Measurements from ENCODE around the gene MYO1D. TPM values are rescaled to one million over a fixed set of nuclear protein-coding genes. Genes with fewer than 3 reads are reported as not detected.
"Not testable (repeated sequence)": the region's sequence is repeated elsewhere in the genome, so short reads cannot be mapped to it uniquely, and the experiment has no call there.

The MYO1D gene
- total and polyA plus RNA-seq, 8 donors, result 11.6 to 727 (median 73.4) TPM

DNA sequence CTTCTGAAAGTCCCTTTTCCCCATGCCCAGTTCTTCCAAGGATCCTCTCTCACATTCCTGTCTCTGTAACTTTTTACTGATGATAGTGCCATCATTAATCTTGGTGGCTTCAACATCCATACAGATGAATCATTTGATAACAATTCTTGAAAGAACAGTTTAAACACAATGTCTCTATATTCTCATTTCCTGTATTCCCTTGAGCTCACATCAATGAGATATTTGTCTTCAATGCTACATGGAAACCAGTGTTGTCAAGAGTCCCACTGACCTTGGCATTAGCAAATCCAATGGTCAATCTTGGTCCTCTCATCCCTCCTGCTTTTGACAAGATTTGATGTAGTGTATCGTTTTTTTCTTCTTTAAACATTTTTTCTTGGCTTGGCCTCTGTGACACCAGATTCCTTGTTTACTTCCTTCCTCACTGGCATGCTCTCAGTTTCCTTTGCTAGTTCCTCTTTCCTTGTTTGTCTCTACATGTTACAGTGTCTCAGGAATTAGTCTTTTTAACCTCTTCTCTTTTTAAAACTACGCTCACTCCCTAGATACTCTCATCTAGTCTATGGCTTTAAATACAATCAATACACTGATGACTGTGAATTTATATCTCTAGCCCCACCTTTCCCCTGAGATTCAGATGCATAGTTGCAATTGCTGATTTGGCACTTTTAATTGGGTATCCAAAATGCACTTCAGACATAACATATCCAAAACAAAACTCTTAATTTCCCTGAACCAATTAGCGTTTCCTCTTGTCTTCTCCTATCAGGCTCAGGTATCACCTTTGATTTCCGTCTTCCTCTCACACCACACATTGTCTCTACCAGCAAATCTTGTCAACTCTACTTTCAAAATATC lies 134.0 kb downstream of the MYO1D start:
- DNase-seq, result no peak
- Histone ChIP-seq H3K36me3 (peaks cover 0 to 63% (median 32%) of the 10 kb centered on the region in 4 donors), H3K27me3 (no peaks in the 10 kb centered on the region), H3K4me3 (no peak overlapping the region), H3K9me3 (no peaks in the 10 kb centered on the region), H3K27ac (no peak overlapping the region), H3K4me1 (no peaks in the 10 kb centered on the region)
- WGBS, 5 donors, result 75 to 80% (median 78%) methylated on average over 4 of the region's 4 CpGs
- intact Hi-C loops (cut with DNase I; ENCODE audit: low total_unique reads), result no loop called here
- TF ChIP-seq CTCF (IDR thresholded peaks at IDR 0.05) (no peak), POLR2AphosphoS5 (IDR thresholded peaks at IDR 0.05) (no peak), EP300 (IDR thresholded peaks at IDR 0.05) (no peak), POLR2A (IDR thresholded peaks at IDR 0.05) (no peak)

GRCh38 chr17:32741381-32741780 lies 135.5 kb downstream of the MYO1D start:
- Histone ChIP-seq H3K4me1 (no peaks in the 10 kb centered on the region), H3K36me3 (peaks cover 0 to 51% (median 31%) of the 10 kb centered on the region in 4 donors), H3K27ac (no peak overlapping the region), H3K27me3 (no peaks in the 10 kb centered on the region), H3K4me3 (no peak overlapping the region), H3K9me3 (no peaks in the 10 kb centered on the region)
- WGBS, 5 donors, result 65 to 86% (median 83%) methylated on average over 1 of the region's 1 CpG
- DNase-seq, result no peak
- intact Hi-C loops (cut with DNase I; ENCODE audit: low total_unique reads), result no loop called here
- TF ChIP-seq CTCF (IDR thresholded peaks at IDR 0.05) (no peak), POLR2A (IDR thresholded peaks at IDR 0.05) (no peak), POLR2AphosphoS5 (IDR thresholded peaks at IDR 0.05) (no peak), EP300 (IDR thresholded peaks at IDR 0.05) (no peak)

- H3K4me1 ChIP-seq, result no peaks in the 10 kb centered on the region
- H3K27ac ChIP-seq, result no peak overlapping the region
- H3K4me3 ChIP-seq, result no peak overlapping the region
- DNase-seq, result no peak
- intact Hi-C loops (cut with DNase I; ENCODE audit: low total_unique reads), result no loop called here
- H3K27me3 ChIP-seq, result no peaks in the 10 kb centered on the region
- 93 to 100% (median 98%) methylated on average over 2 of the region's 2 CpGs for WGBS, 5 donors
- peaks cover 0 to 43% (median 31%) of the 10 kb centered on the region in 4 donors for H3K36me3 ChIP-seq
- TF ChIP-seq EP300 (IDR thresholded peaks at IDR 0.05) (no peak), POLR2AphosphoS5 (IDR thresholded peaks at IDR 0.05) (no peak), POLR2A (IDR thresholded peaks at IDR 0.05) (no peak), CTCF (IDR thresholded peaks at IDR 0.05) (no peak)
- H3K9me3 ChIP-seq, result no peaks in the 10 kb centered on the region
These were observed 137.2 kb downstream of the MYO1D start for GRCh38 chr17:32739722-32740121.

GRCh38 chr17:32739151-32739550 lies 137.8 kb downstream of the MYO1D start:
- peaks cover 0 to 40% (median 28%) of the 10 kb centered on the region in 4 donors for H3K36me3 ChIP-seq
- DNase-seq; H3K9me3 ChIP-seq; H3K27ac ChIP-seq; H3K27me3 ChIP-seq; H3K4me1 ChIP-seq; intact Hi-C loops (cut with DNase I; ENCODE audit: low total_unique reads); H3K4me3 ChIP-seq: not testable (repeated sequence)
- 69 to 100% (median 86%) methylated on average over 3 to 4 of the region's 4 CpGs for WGBS, 5 donors

GRCh38 chr17:32733401-32733800 lies 143.5 kb downstream of the MYO1D start:
- Histone ChIP-seq H3K27me3 (no peaks in the 10 kb centered on the region), H3K27ac (no peak overlapping the region), H3K36me3 (peaks cover 0 to 44% (median 31%) of the 10 kb centered on the region in 4 donors), H3K4me3 (no peak overlapping the region), H3K4me1 (no peaks in the 10 kb centered on the region), H3K9me3 (peaks cover 0 to 9% (median 0%) of the 10 kb centered on the region in 4 donors)
- 95 to 100% (median 98%) methylated on average over 1 of the region's 1 CpG for WGBS, 5 donors
- TF ChIP-seq EP300 (IDR thresholded peaks at IDR 0.05), result no peak
- TF ChIP-seq POLR2A (IDR thresholded peaks at IDR 0.05), result no peak
- no peak for TF ChIP-seq POLR2AphosphoS5 (IDR thresholded peaks at IDR 0.05)
- TF ChIP-seq CTCF (IDR thresholded peaks at IDR 0.05), result no peak
- no peak for DNase-seq
- intact Hi-C loops (cut with DNase I; ENCODE audit: low total_unique reads), result no loop called here
